H9 (cell line): ENCODE data around the gene P2RX5. TPM values are rescaled to one million over a fixed set of nuclear protein-coding genes. Genes with fewer than 3 reads are reported as not detected.

Source experiments
- DNase-seq: peaks from one replicate; pipeline ENCODE4 v3.0.0-alpha.2; 2017
- H2AFZ ChIP-seq: one replicate; pipeline ENCODE4 v1.6.1; 2013; ENCODE audit warnings: mild to moderate bottlenecking, low read length, control low read depth, moderate library complexity
- H2AK5ac ChIP-seq: 2 replicates; pipeline ENCODE4 v1.6.1; 2013; ENCODE audit warnings: low read length, control low read depth, mixed read lengths; ENCODE audit not compliant: insufficient read length
- H2BK120ac ChIP-seq: one replicate; pipeline ENCODE4 v1.6.1; 2013; ENCODE audit warnings: low read depth, mild to moderate bottlenecking, low read length, control low read depth, inconsistent platforms; ENCODE audit not compliant: poor library complexity, severe bottlenecking
- H2BK12ac ChIP-seq: 2 replicates; pipeline ENCODE4 v1.6.1; 2013; ENCODE audit warnings: low read length, control low read depth, mixed read lengths, low read depth; ENCODE audit not compliant: insufficient read length
- H2BK15ac ChIP-seq: 2 replicates; pipeline ENCODE4 v1.6.1; 2013; ENCODE audit warnings: low read depth, low read length, control low read depth
- H2BK20ac ChIP-seq: one replicate; pipeline ENCODE4 v1.6.1; 2013; ENCODE audit warnings: low read depth, mild to moderate bottlenecking, low read length, control low read depth, inconsistent platforms; ENCODE audit not compliant: poor library complexity, severe bottlenecking
- H2BK5ac ChIP-seq: 2 replicates; pipeline ENCODE4 v1.6.1; 2013; ENCODE audit warnings: low read length, control low read depth, mixed read lengths; ENCODE audit not compliant: insufficient read length
- H3K14ac ChIP-seq: 2 replicates; pipeline ENCODE4 v1.6.1; 2013; ENCODE audit warnings: low read length, control low read depth; ENCODE audit not compliant: insufficient read depth
- H3K18ac ChIP-seq: 2 replicates; pipeline ENCODE4 v1.6.1; 2013; ENCODE audit warnings: low read depth, mild to moderate bottlenecking, mixed read lengths, low read length, control low read depth; ENCODE audit not compliant: insufficient read length
- H3K23ac ChIP-seq: 2 replicates; pipeline ENCODE4 v1.6.1; 2013; ENCODE audit warnings: low read length, control low read depth, mixed read lengths, low read depth; ENCODE audit not compliant: insufficient read length
- H3K23me2 ChIP-seq: 2 replicates; pipeline ENCODE4 v1.6.1; 2013; ENCODE audit warnings: low read depth, mild to moderate bottlenecking, mixed read lengths, low read length, control low read depth; ENCODE audit not compliant: insufficient read length, poor library complexity, severe bottlenecking
- H3K27ac ChIP-seq: 2 replicates; pipeline ENCODE4 v1.5.1; 2013; ENCODE audit warnings: low read length, control low read depth, mixed read lengths, low read depth; ENCODE audit not compliant: insufficient read length
- H3K27me3 ChIP-seq: 2 replicates; pipeline ENCODE4 v1.6.1; 2013; ENCODE audit warnings: low read length, control low read depth, inconsistent platforms; ENCODE audit not compliant: insufficient read depth
- H3K4ac ChIP-seq: 2 replicates; pipeline ENCODE4 v1.6.1; 2013; ENCODE audit warnings: low read depth, mild to moderate bottlenecking, control low read depth, inconsistent platforms, low read length, moderate library complexity
- H3K4me1 ChIP-seq: 2 replicates; pipeline ENCODE4 v1.6.1; 2013; ENCODE audit warnings: low read length, control low read depth, inconsistent platforms; ENCODE audit not compliant: insufficient read depth
- H3K4me2 ChIP-seq: 2 replicates; pipeline ENCODE4 v1.6.1; 2013; ENCODE audit warnings: low read length, control low read depth, mixed read lengths; ENCODE audit not compliant: insufficient read length, insufficient read depth
- H3K56ac ChIP-seq: 2 replicates; pipeline ENCODE4 v1.6.1; 2013; ENCODE audit warnings: low read depth, mild to moderate bottlenecking, mixed read lengths, low read length, control low read depth; ENCODE audit not compliant: insufficient read length
- H3K79me1 ChIP-seq: 2 replicates; pipeline ENCODE4 v1.6.1; 2013; ENCODE audit warnings: low read depth, mild to moderate bottlenecking, moderate library complexity, low read length, control low read depth, inconsistent platforms; ENCODE audit not compliant: insufficient read depth, poor library complexity, severe bottlenecking
- H3K79me2 ChIP-seq: 2 replicates; pipeline ENCODE4 v1.6.1; 2013; ENCODE audit warnings: low read length, control low read depth, inconsistent platforms; ENCODE audit not compliant: insufficient read depth
- H3K9ac ChIP-seq: 2 replicates; pipeline ENCODE4 v1.6.1; 2013; ENCODE audit warnings: low read length, control low read depth, mixed read lengths; ENCODE audit not compliant: insufficient read length; ENCODE audit errors: extremely low read depth
- H3K9me3 ChIP-seq: one replicate; pipeline ENCODE4 v1.6.1; 2013; ENCODE audit warnings: low read depth, low read length, inconsistent platforms; ENCODE audit not compliant: control insufficient read depth
- H3T11ph ChIP-seq: one replicate; pipeline ENCODE4 v1.6.1; 2013; ENCODE audit warnings: mild to moderate bottlenecking, low read length, control low read depth, inconsistent platforms
- H4K20me1 ChIP-seq: one replicate; pipeline ENCODE4 v1.6.1; 2013; ENCODE audit not compliant: control insufficient read depth, insufficient read length, insufficient read depth
- H4K5ac ChIP-seq: 2 replicates; pipeline ENCODE4 v1.6.1; 2013; ENCODE audit warnings: low read depth, mild to moderate bottlenecking, mixed read lengths, low read length, control low read depth; ENCODE audit not compliant: insufficient read length
- H4K8ac ChIP-seq: replicated peaks from 2 replicates; pipeline ENCODE4 v1.6.1; 2013; ENCODE audit warnings: low read length, control low read depth, mixed read lengths, low read depth; ENCODE audit not compliant: insufficient read length
- H4K91ac ChIP-seq: 2 replicates; pipeline ENCODE4 v1.6.1; 2013; ENCODE audit warnings: low read depth, mild to moderate bottlenecking, moderate library complexity, mixed read lengths, low read length, control low read depth; ENCODE audit not compliant: insufficient read length
- H3K27ac Mint-ChIP-seq, 3 experiments: 2 replicates in 2 of 3; 3 replicates in 1 of 3; pipeline ENCODE4 v1.8.0; 2020 to 2021; ENCODE audit warnings: mixed read lengths in 3 of 3, mild to moderate bottlenecking in 1 of 3, moderate library complexity in 1 of 3
- H3K27me3 Mint-ChIP-seq: 2 replicates; pipeline ENCODE4 v1.8.0; 2021; ENCODE audit warnings: low read depth, mild to moderate bottlenecking, moderate library complexity, mixed read lengths
- H3K36me3 Mint-ChIP-seq, 3 experiments: 2 replicates in 2 of 3; 3 replicates in 1 of 3; pipeline ENCODE4 v1.8.0; 2020 to 2021; ENCODE audit warnings: low read depth in 3 of 3, mixed read lengths in 3 of 3; ENCODE audit not compliant: insufficient read depth in 1 of 3
- H3K4me1 Mint-ChIP-seq, 2 experiments: 2 replicates each; pipeline ENCODE4 v1.8.0; 2020; ENCODE audit warnings: mixed read lengths in 2 of 2
- H3K4me3 Mint-ChIP-seq, 2 experiments: 2 replicates in 1 of 2; 3 replicates in 1 of 2; pipeline ENCODE4 v1.8.0; 2020 to 2021; ENCODE audit warnings: mild to moderate bottlenecking in 2 of 2, mixed read lengths in 2 of 2, moderate library complexity in 1 of 2
- H3K9me3 Mint-ChIP-seq, 2 experiments: 2 replicates in 1 of 2; 3 replicates in 1 of 2; pipeline ENCODE4 v1.8.0; 2020; ENCODE audit warnings: mild to moderate bottlenecking in 2 of 2, mixed read lengths in 2 of 2, moderate library complexity in 1 of 2
- WGBS: extraction: QIAGEN DNeasy Blood & Tissue Kit; methylation state at CpG from one replicate; pipeline ENCODE4 v1.1.7; 2013; ENCODE audit warnings: missing lambda C conversion rate, low lambda C conversion rate, mixed read lengths; ENCODE audit not compliant: insufficient read length; ENCODE audit errors: extremely low coverage; 5-methylcytosine and 5-hydroxymethylcytosine counted together
- total RNA-seq: library from RNA; stranded (reverse); gene quantifications from 2 replicates; pipeline ENCODE4 v1.2.1, GENCODE V29; 2021
- TF ChIP-seq, protein P1 (sequence below): fragments of 200-600 bp; sonication (generic); conservative IDR thresholded peaks from 3 replicates; pipeline ENCODE4 v1.8.0; 2021; ENCODE audit warnings: antibody characterized with exemption, mild to moderate bottlenecking

P2RX5 gene
- total RNA-seq, 1 experiment from 2014 or later, result 4.7 TPM

DNA sequence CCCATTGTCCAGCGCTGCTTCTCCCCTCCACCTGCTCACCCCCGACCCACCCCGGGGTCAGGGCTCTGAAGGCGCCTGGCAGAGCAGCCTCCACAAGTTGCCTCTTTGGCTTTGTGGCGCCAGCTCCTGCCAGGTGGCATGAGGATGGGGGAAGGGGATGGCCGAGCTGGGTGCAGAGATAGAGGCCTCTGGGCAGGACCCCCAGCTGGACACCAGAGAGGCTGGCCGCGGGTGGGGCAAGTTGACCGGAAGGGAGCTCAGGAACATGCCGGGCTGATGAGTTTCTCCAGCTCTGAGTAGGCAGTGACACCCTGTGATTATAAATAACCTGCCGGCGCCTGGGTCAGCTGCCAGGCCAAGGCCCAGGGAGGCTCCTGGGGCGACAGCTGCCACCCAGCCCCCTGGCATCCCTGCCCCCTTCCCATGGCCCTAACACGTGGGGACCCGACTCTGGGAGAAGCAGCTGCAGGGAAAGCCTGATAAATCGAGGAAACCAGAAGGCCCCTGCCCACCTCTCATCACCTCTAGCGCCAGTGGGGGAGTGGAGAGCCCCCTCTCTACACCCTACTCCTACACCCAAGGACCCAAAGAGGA is 729 bp downstream of the P2RX5 start:
- Histone ChIP-seq H2AK5ac (no peak overlapping the region), H3K9ac (no peak overlapping the region), H3K79me1 (no peaks in the 10 kb centered on the region), H3K4ac (no peak overlapping the region), H3K9me3 (no peaks in the 10 kb centered on the region), H4K5ac (no peak overlapping the region), H2BK12ac (no peak overlapping the region), H2BK5ac (no peak overlapping the region), H4K91ac (no peak overlapping the region), H4K8ac (no peak overlapping the region), H4K20me1 (peaks cover 3% of the 10 kb centered on the region), H3T11ph (no peak overlapping the region), H2BK20ac (no peak overlapping the region), H2BK15ac (no peak overlapping the region), H3K27ac (no peak overlapping the region), H3K14ac (no peak overlapping the region), H3K4me2 (peak overlapping the region; percentile 46), H2AFZ (no peak overlapping the region), H3K18ac (no peak overlapping the region), H3K23me2 (peaks cover 4% of the 10 kb centered on the region), H3K56ac (no peak overlapping the region), H3K27me3 (no peaks in the 10 kb centered on the region), H2BK120ac (no peak overlapping the region), H3K79me2 (no peaks in the 10 kb centered on the region), H3K4me1 (no peaks in the 10 kb centered on the region), H3K23ac (no peak overlapping the region)
- peak overlapping the region; percentile 63 to 76 for H3K4me3 Mint-ChIP-seq
- no peaks in the 10 kb centered on the region; a peak in 1 of 5 replicates for H3K9me3 Mint-ChIP-seq
- H3K36me3 Mint-ChIP-seq, result no peaks in the 10 kb centered on the region
- no peak overlapping the region for H3K27ac Mint-ChIP-seq
- H3K27me3 Mint-ChIP-seq, result peaks cover 44% of the 10 kb centered on the region
- no CpG with 5 or more reads among the region's 17 CpGs for WGBS
- TF ChIP-seq, protein P1, sequence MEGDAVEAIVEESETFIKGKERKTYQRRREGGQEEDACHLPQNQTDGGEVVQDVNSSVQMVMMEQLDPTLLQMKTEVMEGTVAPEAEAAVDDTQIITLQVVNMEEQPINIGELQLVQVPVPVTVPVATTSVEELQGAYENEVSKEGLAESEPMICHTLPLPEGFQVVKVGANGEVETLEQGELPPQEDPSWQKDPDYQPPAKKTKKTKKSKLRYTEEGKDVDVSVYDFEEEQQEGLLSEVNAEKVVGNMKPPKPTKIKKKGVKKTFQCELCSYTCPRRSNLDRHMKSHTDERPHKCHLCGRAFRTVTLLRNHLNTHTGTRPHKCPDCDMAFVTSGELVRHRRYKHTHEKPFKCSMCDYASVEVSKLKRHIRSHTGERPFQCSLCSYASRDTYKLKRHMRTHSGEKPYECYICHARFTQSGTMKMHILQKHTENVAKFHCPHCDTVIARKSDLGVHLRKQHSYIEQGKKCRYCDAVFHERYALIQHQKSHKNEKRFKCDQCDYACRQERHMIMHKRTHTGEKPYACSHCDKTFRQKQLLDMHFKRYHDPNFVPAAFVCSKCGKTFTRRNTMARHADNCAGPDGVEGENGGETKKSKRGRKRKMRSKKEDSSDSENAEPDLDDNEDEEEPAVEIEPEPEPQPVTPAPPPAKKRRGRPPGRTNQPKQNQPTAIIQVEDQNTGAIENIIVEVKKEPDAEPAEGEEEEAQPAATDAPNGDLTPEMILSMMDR, result no peak
- H3K4me1 Mint-ChIP-seq, result peaks cover 5 to 9% of the 10 kb centered on the region in 2 experiments
- DNase-seq, result no peak
